Keratinocyte (primary cell): ENCODE results near the gene NOP9.

Experiments
- CTCF ChIP-seq, 3 experiments: IDR thresholded peaks in 1 of 3; conservative IDR thresholded peaks in 1 of 3; optimal IDR thresholded peaks in 1 of 3; 2 replicates in 2 of 3; 3 replicates in 1 of 3; pipeline versions ENCODE3 to v1.5.1; 2011; ENCODE audit warnings: low read length in 3 of 3, mild to moderate bottlenecking in 3 of 3, moderate library complexity in 2 of 3, control low read depth in 1 of 3, inconsistent platforms in 1 of 3; ENCODE audit not compliant: insufficient read depth in 2 of 3; ENCODE audit errors: extremely low read depth in 1 of 3
- EZH2 ChIP-seq: IDR thresholded peaks from one replicate; pipeline ENCODE4 v1.6.1; 2012; ENCODE audit warnings: inconsistent platforms, mild to moderate bottlenecking, low read length, moderate library complexity

GRCh38 chr14:24335461-24336171 is 36.0 kb downstream of the NOP9 start:
- TF ChIP-seq CTCF (optimal IDR thresholded peaks at IDR 0.05 in 1 of 3, IDR thresholded peaks at IDR 0.05 in 1 of 3, conservative IDR thresholded peaks at IDR 0.05 in 1 of 3; ENCODE audit: extremely low read depth in 1 of 3, insufficient read depth in 2 of 3, low read length in 3 of 3) = no peak
- TF ChIP-seq EZH2 = no peak
